Neural cell (in vitro differentiated cells): ENCODE results near the gene NIM1K. TPM values are rescaled to one million over a fixed set of nuclear protein-coding genes. Genes with fewer than 3 reads are reported as not detected.

ENCODE experiments used
- H2AFZ ChIP-seq: fragments of 200-600, 300-800 bp; sonication (generic), shearing (Covaris generic); 2 replicates; pipeline ENCODE4 v1.6.0; 2014; ENCODE audit warnings: low read depth, mild to moderate bottlenecking, antibody characterized with exemption, low read length, moderate library complexity
- H3F3A ChIP-seq: fragments of 200-600 bp; shearing (Covaris generic); 2 replicates; pipeline ENCODE4 v1.6.1; 2016; ENCODE audit warnings: mild to moderate bottlenecking, moderate library complexity, mixed read lengths, antibody characterized with exemption, low read length; ENCODE audit not compliant: insufficient read depth, poor library complexity, severe bottlenecking
- H3K27ac ChIP-seq: fragments of 200-600, 300-800 bp; sonication (generic), shearing (Covaris generic); 2 replicates; pipeline ENCODE4 v1.5.1; 2014; ENCODE audit warnings: mild to moderate bottlenecking, low read length, moderate library complexity
- H3K27me3 ChIP-seq: fragments of 300-800, 200-600 bp; sonication (generic), shearing (Covaris generic); 2 replicates; pipeline ENCODE4 v1.6.0; 2014; ENCODE audit warnings: mild to moderate bottlenecking, low read depth, low read length, moderate library complexity; ENCODE audit not compliant: insufficient read depth
- H3K36me3 ChIP-seq: fragments of 300-800, 200-600 bp; sonication (generic), shearing (Covaris generic); 2 replicates; pipeline ENCODE4 v1.5.1; 2014; ENCODE audit warnings: mild to moderate bottlenecking, antibody characterized with exemption, low read length, moderate library complexity; ENCODE audit not compliant: insufficient read depth
- H3K4me2 ChIP-seq: fragments of 300-800, 200-600 bp; sonication (generic), shearing (Covaris generic); 2 replicates; pipeline ENCODE4 v1.6.0; 2014; ENCODE audit warnings: mild to moderate bottlenecking, low read length
- H3K4me3 ChIP-seq: fragments of 300-800, 200-600 bp; sonication (generic), shearing (Covaris generic); 2 replicates; pipeline ENCODE4 v1.5.1; 2014; ENCODE audit warnings: mild to moderate bottlenecking, low read length, moderate library complexity
- H3K79me2 ChIP-seq: fragments of 200-600 bp; shearing (Covaris generic); replicated peaks from 2 replicates; pipeline ENCODE4 v1.6.0; 2014; ENCODE audit warnings: mild to moderate bottlenecking, low read length, moderate library complexity; ENCODE audit not compliant: insufficient read depth
- H3K9ac ChIP-seq: fragments of 300-800, 200-600 bp; sonication (generic), shearing (Covaris generic); 2 replicates; pipeline ENCODE4 v1.6.1; 2016; ENCODE audit warnings: mild to moderate bottlenecking, low read length, mixed read lengths
- H3K9me2 ChIP-seq: fragments of 200-600 bp; shearing (Covaris generic); 2 replicates; pipeline ENCODE4 v1.6.1; 2016; ENCODE audit warnings: mild to moderate bottlenecking, low read length, mixed read lengths; ENCODE audit not compliant: insufficient read depth
- H3K9me3 ChIP-seq: fragments of 200-600, 300-800 bp; sonication (generic), shearing (Covaris generic); 2 replicates; pipeline ENCODE4 v1.6.1; 2016; ENCODE audit warnings: mild to moderate bottlenecking, mixed run types, low read length, moderate library complexity, mixed read lengths
- H4K20me1 ChIP-seq: fragments of 200-600 bp; shearing (Covaris generic); 2 replicates; pipeline ENCODE4 v1.6.1; 2016; ENCODE audit warnings: mild to moderate bottlenecking, mixed run types; ENCODE audit not compliant: insufficient read depth
- EP300 ChIP-seq: fragments of 450-650 bp; conservative IDR thresholded peaks from 2 replicates; pipeline ENCODE4 v1.6.1; 2014; ENCODE audit warnings: antibody characterized with exemption, mild to moderate bottlenecking, moderate library complexity; ENCODE audit not compliant: poor library complexity, severe bottlenecking
- EZH2 ChIP-seq: fragments of 200-600, 300-800 bp; shearing (Covaris generic), sonication (generic); IDR thresholded peaks from 2 replicates; pipeline ENCODE4 v1.6.1; 2014; ENCODE audit warnings: antibody characterized with exemption, low read length, borderline replicate concordance, mild to moderate bottlenecking; ENCODE audit not compliant: insufficient read depth, poor library complexity, severe bottlenecking
- MXI1 ChIP-seq: fragments of 450-650 bp; conservative IDR thresholded peaks from 2 replicates; pipeline ENCODE4 v1.6.1; 2014; ENCODE audit warnings: antibody characterized with exemption, mild to moderate bottlenecking; ENCODE audit not compliant: poor library complexity, severe bottlenecking
- POLR2AphosphoS5 ChIP-seq: IDR thresholded peaks from 2 replicates; pipeline ENCODE4 v1.6.1; 2012
- RAD21 ChIP-seq: fragments of 450-650 bp; conservative IDR thresholded peaks from 2 replicates; pipeline ENCODE4 v1.6.1; 2014; ENCODE audit warnings: antibody characterized with exemption, mild to moderate bottlenecking, moderate library complexity
- REST ChIP-seq: IDR thresholded peaks from 2 replicates; pipeline ENCODE4 v1.6.1; 2012; ENCODE audit warnings: borderline replicate concordance
- SMC3 ChIP-seq: fragments of 450-650 bp; conservative IDR thresholded peaks from 2 replicates; pipeline ENCODE4 v1.6.1; 2014; ENCODE audit warnings: antibody characterized with exemption, mild to moderate bottlenecking, moderate library complexity; ENCODE audit not compliant: poor library complexity
- TAF1 ChIP-seq: IDR thresholded peaks from 2 replicates; pipeline ENCODE4 v1.6.1; 2012; ENCODE audit warnings: low read depth
- polyA plus RNA-seq: library from polyadenylated mRNA; depleted of rRNA; stranded (reverse); fragments of >200 nt; gene quantifications from 2 replicates; pipeline ENCODE4 v1.2.3, GENCODE V29; 2014
- TF ChIP-seq, protein P1 (sequence below): fragments of 450-650 bp; IDR thresholded peaks from 2 replicates; pipeline ENCODE4 v1.5.1; 2014; ENCODE audit warnings: antibody characterized with exemption, mild to moderate bottlenecking, moderate library complexity; ENCODE audit not compliant: poor library complexity, severe bottlenecking

Gene NIM1K
- polyA plus RNA-seq, 1 donor from 2014 or later: 4.4 TPM

- H3K9ac ChIP-seq: no peak overlapping the region
- no peaks in the 10 kb centered on the region for H3K9me2 ChIP-seq
- no peaks in the 10 kb centered on the region for H3K36me3 ChIP-seq
Observed at GRCh38 chr5:43213951-43214350, 21.9 kb downstream of the NIM1K start.

GRCh38 chr5:43215073-43215631, 23.1 kb downstream of the NIM1K start:
- peaks cover 3% of the 10 kb centered on the region for H3K9me3 ChIP-seq
- no peak overlapping the region for H2AFZ ChIP-seq
- H3K9ac ChIP-seq: no peak overlapping the region
- H3F3A ChIP-seq: no peaks in the 10 kb centered on the region
- H3K36me3 ChIP-seq: no peaks in the 10 kb centered on the region
- no peaks in the 10 kb centered on the region for H3K9me2 ChIP-seq
- no peak for TF ChIP-seq EP300
- TF ChIP-seq REST: no peak
- H3K27ac ChIP-seq: no peak overlapping the region
- H4K20me1 ChIP-seq: no peaks in the 10 kb centered on the region
- no peaks in the 10 kb centered on the region for H3K27me3 ChIP-seq
- H3K4me3 ChIP-seq: no peak overlapping the region
- no peaks in the 10 kb centered on the region for H3K79me2 ChIP-seq
- H3K4me2 ChIP-seq: no peak overlapping the region

More at GRCh38 chr5:43213951-43214350, 21.9 kb downstream of the NIM1K start:
- H3K4me3 ChIP-seq: no peak overlapping the region
- no peak overlapping the region for H2AFZ ChIP-seq
- no peak for TF ChIP-seq REST
- TF ChIP-seq MXI1: no peak
- TF ChIP-seq RAD21: no peak
- TF ChIP-seq TAF1: no peak
- H3K4me2 ChIP-seq: no peak overlapping the region
- H3K9me3 ChIP-seq: peaks cover 3% of the 10 kb centered on the region
- no peaks in the 10 kb centered on the region for H3K79me2 ChIP-seq
- no peaks in the 10 kb centered on the region for H3K27me3 ChIP-seq
- H4K20me1 ChIP-seq: no peaks in the 10 kb centered on the region
- H3F3A ChIP-seq: no peaks in the 10 kb centered on the region
- no peak overlapping the region for H3K27ac ChIP-seq

DNA sequence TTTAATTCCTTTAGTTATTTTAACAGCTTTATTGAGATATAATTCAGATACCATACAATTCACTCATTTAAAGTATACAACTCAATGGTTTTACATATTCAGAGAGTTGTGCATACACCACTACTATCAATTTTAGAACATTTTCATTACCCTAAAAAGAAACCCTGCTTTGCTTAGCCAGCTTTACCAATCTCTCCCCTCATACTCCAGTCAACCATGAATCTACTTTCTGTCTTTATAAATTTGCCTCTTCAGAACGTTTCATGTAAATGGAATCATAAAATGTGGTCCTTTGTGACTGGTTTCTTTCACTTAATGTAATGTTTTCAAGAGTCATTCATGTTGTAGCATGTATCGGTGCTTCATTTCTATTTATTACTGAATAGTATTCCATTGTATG, 24.9 kb downstream of the NIM1K start:
- H3F3A ChIP-seq: no peaks in the 10 kb centered on the region
- no peak overlapping the region for H3K4me2 ChIP-seq
- H3K79me2 ChIP-seq: no peaks in the 10 kb centered on the region
- no peak overlapping the region for H3K4me3 ChIP-seq
- no peaks in the 10 kb centered on the region for H3K36me3 ChIP-seq
- no peaks in the 10 kb centered on the region for H4K20me1 ChIP-seq
- H2AFZ ChIP-seq: no peak overlapping the region
- H3K9ac ChIP-seq: no peak overlapping the region
- no peaks in the 10 kb centered on the region for H3K27me3 ChIP-seq
- H3K27ac ChIP-seq: no peak overlapping the region
- no peaks in the 10 kb centered on the region for H3K9me2 ChIP-seq
- TF ChIP-seq TAF1: no peak
- no peak for TF ChIP-seq SMC3
- no peak for TF ChIP-seq EZH2
- TF ChIP-seq RAD21: no peak
- TF ChIP-seq, protein P1, sequence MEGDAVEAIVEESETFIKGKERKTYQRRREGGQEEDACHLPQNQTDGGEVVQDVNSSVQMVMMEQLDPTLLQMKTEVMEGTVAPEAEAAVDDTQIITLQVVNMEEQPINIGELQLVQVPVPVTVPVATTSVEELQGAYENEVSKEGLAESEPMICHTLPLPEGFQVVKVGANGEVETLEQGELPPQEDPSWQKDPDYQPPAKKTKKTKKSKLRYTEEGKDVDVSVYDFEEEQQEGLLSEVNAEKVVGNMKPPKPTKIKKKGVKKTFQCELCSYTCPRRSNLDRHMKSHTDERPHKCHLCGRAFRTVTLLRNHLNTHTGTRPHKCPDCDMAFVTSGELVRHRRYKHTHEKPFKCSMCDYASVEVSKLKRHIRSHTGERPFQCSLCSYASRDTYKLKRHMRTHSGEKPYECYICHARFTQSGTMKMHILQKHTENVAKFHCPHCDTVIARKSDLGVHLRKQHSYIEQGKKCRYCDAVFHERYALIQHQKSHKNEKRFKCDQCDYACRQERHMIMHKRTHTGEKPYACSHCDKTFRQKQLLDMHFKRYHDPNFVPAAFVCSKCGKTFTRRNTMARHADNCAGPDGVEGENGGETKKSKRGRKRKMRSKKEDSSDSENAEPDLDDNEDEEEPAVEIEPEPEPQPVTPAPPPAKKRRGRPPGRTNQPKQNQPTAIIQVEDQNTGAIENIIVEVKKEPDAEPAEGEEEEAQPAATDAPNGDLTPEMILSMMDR: no peak
- no peak for TF ChIP-seq EP300
- no peak for TF ChIP-seq REST
- no peak for TF ChIP-seq MXI1
- TF ChIP-seq POLR2AphosphoS5: no peak
- peaks cover 3% of the 10 kb centered on the region for H3K9me3 ChIP-seq
